WTC11 (cell line): Measurements from ENCODE around the gene PCGF3. TPM values are rescaled to one million over a fixed set of nuclear protein-coding genes. Genes with fewer than 3 reads are reported as not detected.
"Not testable (repeated sequence)": the region's sequence is repeated elsewhere in the genome, so short reads cannot be mapped to it uniquely, and the experiment has no call there.

Experiments
- ATAC-seq: fragments of 200-7000 bp; cut with Tn5 transposase; 2 replicates; pipeline ENCODE4 v1.10.0; 2021; ENCODE audit warnings: mild to moderate bottlenecking, moderate library complexity
- CTCF ChIA-PET: fragments of 300-600 bp; sonication (Branson Sonifier 250); formaldehyde crosslinking; loops from one replicate; lab custom pipeline; 2021; ENCODE audit warnings: antibody characterized with exemption; lab: Charles Lee
- POLR2A ChIA-PET: fragments of 350-600 bp; sonication (Branson Sonifier 250); formaldehyde crosslinking; loops from one replicate; lab custom pipeline; 2021; ENCODE audit warnings: antibody characterized with exemption; lab: Charles Lee
- DNase-seq: peaks from one replicate; pipeline ENCODE4 v3.0.0; 2021; ENCODE audit warnings: low spot score
- H3K27ac Mint-ChIP-seq: 2 replicates; pipeline ENCODE4 v1.8.0; 2021; ENCODE audit warnings: mixed read lengths
- H3K27me3 Mint-ChIP-seq: 2 replicates; pipeline ENCODE4 v1.8.0; 2021; ENCODE audit warnings: low read depth, mild to moderate bottlenecking, moderate library complexity, mixed read lengths
- H3K36me3 Mint-ChIP-seq: 2 replicates; pipeline ENCODE4 v1.8.0; 2021; ENCODE audit warnings: mixed read lengths
- H3K4me1 Mint-ChIP-seq: 2 replicates; pipeline ENCODE4 v1.8.0; 2022; ENCODE audit warnings: mixed read lengths
- H3K4me3 Mint-ChIP-seq: 2 replicates; pipeline ENCODE4 v1.8.0; 2021; ENCODE audit warnings: mild to moderate bottlenecking, moderate library complexity, mixed read lengths
- H3K9me3 Mint-ChIP-seq: 2 replicates; pipeline ENCODE4 v1.8.0; 2021; ENCODE audit warnings: mixed read lengths
- ELF4 ChIP-seq: sonication (generic); formaldehyde crosslinking; IDR thresholded peaks from 2 replicates; pipeline ENCODE4 v1.8.1; 2022; ENCODE audit warnings: low read depth, mild to moderate bottlenecking, moderate library complexity, missing genetic modification reagents
- EMX1 ChIP-seq: fragments of 250-450 bp; sonication (Bioruptor Pico); IDR thresholded peaks from 2 replicates; pipeline ENCODE4 v1.8.0; 2021; ENCODE audit warnings: mild to moderate bottlenecking
- JUN ChIP-seq: sonication (generic); formaldehyde crosslinking; IDR thresholded peaks from 2 replicates; pipeline ENCODE4 v1.8.0; 2023; ENCODE audit warnings: mild to moderate bottlenecking, missing genetic modification reagents
- MXD4 ChIP-seq: fragments of 250-450 bp; sonication (Bioruptor Pico); IDR thresholded peaks from 2 replicates; pipeline ENCODE4 v1.8.0; 2021; ENCODE audit warnings: mild to moderate bottlenecking, moderate library complexity, borderline replicate concordance
- RORB ChIP-seq: fragments of 250-450 bp; sonication (Bioruptor Pico); IDR thresholded peaks from 2 replicates; pipeline ENCODE4 v1.9.0; 2021; ENCODE audit warnings: mild to moderate bottlenecking
- SMAD4 ChIP-seq: sonication (generic); formaldehyde crosslinking; IDR thresholded peaks from 2 replicates; pipeline ENCODE4 v1.8.0; 2022; ENCODE audit warnings: mild to moderate bottlenecking, missing genetic modification reagents
- TEAD1 ChIP-seq: sonication (generic); formaldehyde crosslinking; IDR thresholded peaks from 2 replicates; pipeline ENCODE4 v1.8.0; 2022; ENCODE audit warnings: mild to moderate bottlenecking, missing genetic modification reagents
- ZNF416 ChIP-seq: fragments of 250-450 bp; sonication (Bioruptor Pico); IDR thresholded peaks from 2 replicates; pipeline ENCODE4 v1.9.0; 2021; ENCODE audit warnings: mild to moderate bottlenecking, inconsistent platforms
- total RNA-seq: library from RNA; stranded (reverse); gene quantifications from 3 replicates; pipeline ENCODE4 v1.2.3, GENCODE V29; 2021
- TF ChIP-seq, protein P1 (sequence below): sonication (generic); formaldehyde crosslinking; IDR thresholded peaks from 2 replicates; pipeline ENCODE4 v1.8.0; 2023; ENCODE audit warnings: mild to moderate bottlenecking, missing genetic modification reagents
- TF ChIP-seq, protein P2 (sequence below): sonication (generic); formaldehyde crosslinking; IDR thresholded peaks from 2 replicates; pipeline ENCODE4 v1.8.0; 2022; ENCODE audit warnings: mild to moderate bottlenecking, missing genetic modification reagents
- TF ChIP-seq, protein P3 (sequence below): sonication (generic); formaldehyde crosslinking; IDR thresholded peaks from 2 replicates; pipeline ENCODE4 v1.8.0; 2023; ENCODE audit warnings: missing genetic modification reagents, mild to moderate bottlenecking, borderline replicate concordance
- TF ChIP-seq, protein P4 (sequence below): fragments of 250-450 bp; sonication (Bioruptor Pico); IDR thresholded peaks from 2 replicates; pipeline ENCODE4 v2.1.2; 2022; ENCODE audit warnings: mild to moderate bottlenecking, moderate library complexity
- TF ChIP-seq, protein P5 (sequence below): fragments of 250-450 bp; sonication (Bioruptor Pico); IDR thresholded peaks from 2 replicates; pipeline ENCODE4 v1.8.0; 2021; ENCODE audit warnings: mild to moderate bottlenecking

Gene PCGF3
- total RNA-seq, 1 experiment from 2014 or later = 65.7 TPM

DNA sequence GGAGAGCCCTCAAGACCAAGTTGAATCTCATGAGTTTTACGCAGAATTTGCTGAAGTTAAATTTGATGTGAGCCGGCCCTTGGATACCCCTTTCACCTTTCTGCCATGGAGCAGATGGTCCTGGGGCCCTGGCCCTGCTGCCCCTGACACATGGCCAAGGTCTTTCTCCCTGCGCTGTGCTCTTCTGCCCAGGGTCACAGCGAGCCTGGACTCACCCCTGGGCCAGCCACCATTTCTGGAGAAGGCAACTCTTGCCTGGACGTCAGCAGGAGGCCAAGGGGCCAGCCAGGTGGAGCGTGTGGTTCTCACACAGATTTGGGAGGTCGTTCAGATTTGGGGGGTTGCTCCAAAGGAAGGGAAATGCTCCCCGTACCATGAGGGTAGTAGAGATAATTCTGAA is 30.0 kb downstream of the PCGF3 start (continued):
- TF ChIP-seq, protein P1, sequence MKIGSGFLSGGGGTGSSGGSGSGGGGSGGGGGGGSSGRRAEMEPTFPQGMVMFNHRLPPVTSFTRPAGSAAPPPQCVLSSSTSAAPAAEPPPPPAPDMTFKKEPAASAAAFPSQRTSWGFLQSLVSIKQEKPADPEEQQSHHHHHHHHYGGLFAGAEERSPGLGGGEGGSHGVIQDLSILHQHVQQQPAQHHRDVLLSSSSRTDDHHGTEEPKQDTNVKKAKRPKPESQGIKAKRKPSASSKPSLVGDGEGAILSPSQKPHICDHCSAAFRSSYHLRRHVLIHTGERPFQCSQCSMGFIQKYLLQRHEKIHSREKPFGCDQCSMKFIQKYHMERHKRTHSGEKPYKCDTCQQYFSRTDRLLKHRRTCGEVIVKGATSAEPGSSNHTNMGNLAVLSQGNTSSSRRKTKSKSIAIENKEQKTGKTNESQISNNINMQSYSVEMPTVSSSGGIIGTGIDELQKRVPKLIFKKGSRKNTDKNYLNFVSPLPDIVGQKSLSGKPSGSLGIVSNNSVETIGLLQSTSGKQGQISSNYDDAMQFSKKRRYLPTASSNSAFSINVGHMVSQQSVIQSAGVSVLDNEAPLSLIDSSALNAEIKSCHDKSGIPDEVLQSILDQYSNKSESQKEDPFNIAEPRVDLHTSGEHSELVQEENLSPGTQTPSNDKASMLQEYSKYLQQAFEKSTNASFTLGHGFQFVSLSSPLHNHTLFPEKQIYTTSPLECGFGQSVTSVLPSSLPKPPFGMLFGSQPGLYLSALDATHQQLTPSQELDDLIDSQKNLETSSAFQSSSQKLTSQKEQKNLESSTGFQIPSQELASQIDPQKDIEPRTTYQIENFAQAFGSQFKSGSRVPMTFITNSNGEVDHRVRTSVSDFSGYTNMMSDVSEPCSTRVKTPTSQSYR (CRISPR knock-in tag) = no peak
- TF ChIP-seq SMAD4 (CRISPR knock-in tag) (no peak), EMX1 (no peak), TEAD1 (no peak), ELF4 (no peak), ZNF416 (no peak), JUN (CRISPR knock-in tag) (no peak)
- TF ChIP-seq, protein P2, sequence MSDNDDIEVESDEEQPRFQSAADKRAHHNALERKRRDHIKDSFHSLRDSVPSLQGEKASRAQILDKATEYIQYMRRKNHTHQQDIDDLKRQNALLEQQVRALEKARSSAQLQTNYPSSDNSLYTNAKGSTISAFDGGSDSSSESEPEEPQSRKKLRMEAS (CRISPR knock-in tag) = no peak
- TF ChIP-seq, protein P3, sequence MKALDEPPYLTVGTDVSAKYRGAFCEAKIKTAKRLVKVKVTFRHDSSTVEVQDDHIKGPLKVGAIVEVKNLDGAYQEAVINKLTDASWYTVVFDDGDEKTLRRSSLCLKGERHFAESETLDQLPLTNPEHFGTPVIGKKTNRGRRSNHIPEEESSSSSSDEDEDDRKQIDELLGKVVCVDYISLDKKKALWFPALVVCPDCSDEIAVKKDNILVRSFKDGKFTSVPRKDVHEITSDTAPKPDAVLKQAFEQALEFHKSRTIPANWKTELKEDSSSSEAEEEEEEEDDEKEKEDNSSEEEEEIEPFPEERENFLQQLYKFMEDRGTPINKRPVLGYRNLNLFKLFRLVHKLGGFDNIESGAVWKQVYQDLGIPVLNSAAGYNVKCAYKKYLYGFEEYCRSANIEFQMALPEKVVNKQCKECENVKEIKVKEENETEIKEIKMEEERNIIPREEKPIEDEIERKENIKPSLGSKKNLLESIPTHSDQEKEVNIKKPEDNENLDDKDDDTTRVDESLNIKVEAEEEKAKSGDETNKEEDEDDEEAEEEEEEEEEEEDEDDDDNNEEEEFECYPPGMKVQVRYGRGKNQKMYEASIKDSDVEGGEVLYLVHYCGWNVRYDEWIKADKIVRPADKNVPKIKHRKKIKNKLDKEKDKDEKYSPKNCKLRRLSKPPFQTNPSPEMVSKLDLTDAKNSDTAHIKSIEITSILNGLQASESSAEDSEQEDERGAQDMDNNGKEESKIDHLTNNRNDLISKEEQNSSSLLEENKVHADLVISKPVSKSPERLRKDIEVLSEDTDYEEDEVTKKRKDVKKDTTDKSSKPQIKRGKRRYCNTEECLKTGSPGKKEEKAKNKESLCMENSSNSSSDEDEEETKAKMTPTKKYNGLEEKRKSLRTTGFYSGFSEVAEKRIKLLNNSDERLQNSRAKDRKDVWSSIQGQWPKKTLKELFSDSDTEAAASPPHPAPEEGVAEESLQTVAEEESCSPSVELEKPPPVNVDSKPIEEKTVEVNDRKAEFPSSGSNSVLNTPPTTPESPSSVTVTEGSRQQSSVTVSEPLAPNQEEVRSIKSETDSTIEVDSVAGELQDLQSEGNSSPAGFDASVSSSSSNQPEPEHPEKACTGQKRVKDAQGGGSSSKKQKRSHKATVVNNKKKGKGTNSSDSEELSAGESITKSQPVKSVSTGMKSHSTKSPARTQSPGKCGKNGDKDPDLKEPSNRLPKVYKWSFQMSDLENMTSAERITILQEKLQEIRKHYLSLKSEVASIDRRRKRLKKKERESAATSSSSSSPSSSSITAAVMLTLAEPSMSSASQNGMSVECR (CRISPR knock-in tag) = no peak
- TF ChIP-seq, protein P4, sequence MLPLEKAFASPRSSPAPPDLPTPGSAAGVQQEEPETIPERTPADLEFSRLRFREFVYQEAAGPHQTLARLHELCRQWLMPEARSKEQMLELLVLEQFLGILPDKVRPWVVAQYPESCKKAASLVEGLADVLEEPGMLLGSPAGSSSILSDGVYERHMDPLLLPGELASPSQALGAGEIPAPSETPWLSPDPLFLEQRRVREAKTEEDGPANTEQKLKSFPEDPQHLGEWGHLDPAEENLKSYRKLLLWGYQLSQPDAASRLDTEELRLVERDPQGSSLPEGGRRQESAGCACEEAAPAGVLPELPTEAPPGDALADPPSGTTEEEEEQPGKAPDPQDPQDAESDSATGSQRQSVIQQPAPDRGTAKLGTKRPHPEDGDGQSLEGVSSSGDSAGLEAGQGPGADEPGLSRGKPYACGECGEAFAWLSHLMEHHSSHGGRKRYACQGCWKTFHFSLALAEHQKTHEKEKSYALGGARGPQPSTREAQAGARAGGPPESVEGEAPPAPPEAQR = no peak

DNA sequence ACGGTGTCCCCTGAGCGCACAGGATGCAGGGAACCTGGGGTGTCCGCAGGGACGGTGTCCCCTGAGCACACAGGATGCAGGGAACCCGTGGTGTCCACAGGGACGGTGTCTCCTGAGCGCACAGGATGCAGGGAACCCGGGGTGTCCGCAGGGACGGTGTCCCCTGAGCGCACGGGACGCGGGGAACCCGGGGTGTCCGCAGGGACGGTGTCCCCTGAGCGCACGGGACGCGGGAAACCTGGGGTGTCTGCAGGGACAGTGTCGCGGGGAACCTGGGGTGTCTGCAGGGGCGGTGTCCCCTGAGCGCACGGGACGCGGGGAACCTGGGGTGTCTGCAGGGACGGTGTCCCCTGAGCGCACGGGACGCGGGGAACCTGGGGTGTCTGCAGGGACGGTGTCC is 30.9 kb downstream of the PCGF3 start:
- H3K4me1 Mint-ChIP-seq, H3K9me3 Mint-ChIP-seq, DNase-seq, ATAC-seq, POLR2A ChIA-PET, CTCF ChIA-PET, H3K4me3 Mint-ChIP-seq, H3K27me3 Mint-ChIP-seq, H3K27ac Mint-ChIP-seq: not testable (repeated sequence)
- H3K36me3 Mint-ChIP-seq = peaks cover 46% of the 10 kb centered on the region

DNA sequence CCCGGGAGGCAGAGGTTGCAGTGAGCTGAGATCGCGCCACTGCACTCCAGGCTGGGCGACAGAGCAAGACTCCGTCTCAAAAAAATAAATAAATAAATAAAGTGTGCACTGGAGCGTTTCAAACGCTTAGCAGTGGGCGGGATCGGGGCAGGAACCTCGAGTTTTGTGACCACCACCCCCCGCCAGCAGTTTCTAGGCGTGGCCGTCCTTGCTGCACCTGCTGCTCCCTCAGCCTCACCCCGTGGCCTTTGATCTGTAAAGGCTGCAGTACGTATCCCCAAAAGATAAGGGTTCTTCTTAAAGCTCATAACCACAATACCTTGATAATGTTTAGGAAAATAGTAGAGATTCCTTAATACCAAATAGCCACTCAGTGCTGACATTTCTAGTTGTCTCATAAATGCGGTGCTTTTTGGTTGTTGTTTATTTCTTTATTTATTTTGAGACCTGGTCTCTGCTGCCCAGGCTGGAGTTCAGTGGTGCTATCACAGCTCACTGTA is 33.2 kb downstream of the PCGF3 start:
- H3K36me3 Mint-ChIP-seq = peaks cover 47% of the 10 kb centered on the region

More for the DNA sequence above, 33.2 kb downstream of the PCGF3 start:
- ATAC-seq = no peak
- no peak overlapping the region for H3K27ac Mint-ChIP-seq
- H3K4me3 Mint-ChIP-seq = no peak overlapping the region
- ChIA-PET POLR2A (no interaction called here), CTCF (no interaction called here)
- no peaks in the 10 kb centered on the region for H3K27me3 Mint-ChIP-seq
- DNase-seq = no peak
- no peaks in the 10 kb centered on the region for H3K4me1 Mint-ChIP-seq
- TF ChIP-seq RORB (no peak), MXD4 (CRISPR knock-in tag) (no peak)
- TF ChIP-seq, protein P5, sequence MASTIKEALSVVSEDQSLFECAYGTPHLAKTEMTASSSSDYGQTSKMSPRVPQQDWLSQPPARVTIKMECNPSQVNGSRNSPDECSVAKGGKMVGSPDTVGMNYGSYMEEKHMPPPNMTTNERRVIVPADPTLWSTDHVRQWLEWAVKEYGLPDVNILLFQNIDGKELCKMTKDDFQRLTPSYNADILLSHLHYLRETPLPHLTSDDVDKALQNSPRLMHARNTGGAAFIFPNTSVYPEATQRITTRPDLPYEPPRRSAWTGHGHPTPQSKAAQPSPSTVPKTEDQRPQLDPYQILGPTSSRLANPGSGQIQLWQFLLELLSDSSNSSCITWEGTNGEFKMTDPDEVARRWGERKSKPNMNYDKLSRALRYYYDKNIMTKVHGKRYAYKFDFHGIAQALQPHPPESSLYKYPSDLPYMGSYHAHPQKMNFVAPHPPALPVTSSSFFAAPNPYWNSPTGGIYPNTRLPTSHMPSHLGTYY (CRISPR knock-in tag) = no peak
- H3K9me3 Mint-ChIP-seq = no peaks in the 10 kb centered on the region
